Chondrocyte (in vitro differentiated cells): ENCODE results near the gene SLC5A10. TPM values are rescaled to one million over a fixed set of nuclear protein-coding genes. Genes with fewer than 3 reads are reported as not detected.
"Not testable (repeated sequence)": the region's sequence is repeated elsewhere in the genome, so short reads cannot be mapped to it uniquely, and the experiment has no call there.

Experiments
- DNase-seq: peaks from one replicate; pipeline ENCODE4 v3.0.0; 2021; ENCODE audit warnings: mixed read lengths, low spot score
- H3K27ac Mint-ChIP-seq: one replicate; pipeline ENCODE4 v1.8.0; 2021; ENCODE audit warnings: mild to moderate bottlenecking, moderate library complexity, mixed read lengths; ENCODE audit not compliant: unreplicated experiment
- H3K27me3 Mint-ChIP-seq: 2 replicates; pipeline ENCODE4 v1.8.0; 2021; ENCODE audit warnings: low read depth, mixed read lengths
- H3K36me3 Mint-ChIP-seq: 2 replicates; pipeline ENCODE4 v1.8.0; 2021; ENCODE audit warnings: low read depth, mixed read lengths
- H3K4me1 Mint-ChIP-seq: 2 replicates; pipeline ENCODE4 v1.8.0; 2021; ENCODE audit warnings: low read depth, mild to moderate bottlenecking, mixed read lengths
- H3K4me3 Mint-ChIP-seq: one replicate; pipeline ENCODE4 v1.8.0; 2021; ENCODE audit warnings: mild to moderate bottlenecking, moderate library complexity, mixed read lengths; ENCODE audit not compliant: unreplicated experiment
- H3K9me3 Mint-ChIP-seq: 2 replicates; pipeline ENCODE4 v1.8.0; 2021; ENCODE audit warnings: low read depth, mixed read lengths
- CTCF ChIP-seq: fragments of 200-600 bp; sonication (generic); IDR thresholded peaks from 2 replicates; pipeline ENCODE4 v1.5.0; 2021; ENCODE audit warnings: antibody characterized with exemption, mild to moderate bottlenecking, moderate library complexity
- total RNA-seq: library from RNA; stranded (reverse); gene quantifications from 3 replicates; pipeline ENCODE4 v1.2.1, GENCODE V29; 2021

The SLC5A10 gene
- total RNA-seq, 1 donor from 2014 or later, result not detected

GRCh38 chr17:18921912-18922451 is 30.0 kb upstream of the SLC5A10 start:
- peak overlapping the region; percentile 80 for H3K27ac Mint-ChIP-seq
- H3K36me3 Mint-ChIP-seq, result peaks cover 15% of the 10 kb centered on the region
- no peaks in the 10 kb centered on the region for H3K27me3 Mint-ChIP-seq
- H3K4me1 Mint-ChIP-seq, result peaks cover 24% of the 10 kb centered on the region
- no peak for DNase-seq
- no peak overlapping the region for H3K4me3 Mint-ChIP-seq
- no peaks in the 10 kb centered on the region for H3K9me3 Mint-ChIP-seq
- TF ChIP-seq CTCF, result no peak

- peaks cover 12% of the 10 kb centered on the region for H3K36me3 Mint-ChIP-seq
- not testable (repeated sequence) for DNase-seq, H3K9me3 Mint-ChIP-seq, H3K27me3 Mint-ChIP-seq, H3K4me3 Mint-ChIP-seq
- H3K4me1 Mint-ChIP-seq, result peaks cover 27% of the 10 kb centered on the region
- peak overlapping the region; percentile 80 for H3K27ac Mint-ChIP-seq
Observed at GRCh38 chr17:18922596-18922995, 29.4 kb upstream of the SLC5A10 start.

GRCh38 chr17:18925187-18925586 is 26.8 kb upstream of the SLC5A10 start:
- peaks cover 35% of the 10 kb centered on the region for H3K4me1 Mint-ChIP-seq
- peaks cover 13% of the 10 kb centered on the region for H3K36me3 Mint-ChIP-seq
- no peaks in the 10 kb centered on the region for H3K27me3 Mint-ChIP-seq
- TF ChIP-seq CTCF, result no peak
- DNase-seq, result no peak
- no peak overlapping the region for H3K27ac Mint-ChIP-seq
- no peaks in the 10 kb centered on the region for H3K9me3 Mint-ChIP-seq
- no peak overlapping the region for H3K4me3 Mint-ChIP-seq

GRCh38 chr17:18928628-18929125 is 23.3 kb upstream of the SLC5A10 start:
- no peaks in the 10 kb centered on the region for H3K27me3 Mint-ChIP-seq
- TF ChIP-seq CTCF, result no peak
- H3K4me1 Mint-ChIP-seq, result peaks cover 14% of the 10 kb centered on the region
- no peak for DNase-seq
- no peak overlapping the region for H3K27ac Mint-ChIP-seq
- no peaks in the 10 kb centered on the region for H3K9me3 Mint-ChIP-seq
- peaks cover 26% of the 10 kb centered on the region for H3K36me3 Mint-ChIP-seq
- H3K4me3 Mint-ChIP-seq, result no peak overlapping the region

- H3K27ac Mint-ChIP-seq, result no peak overlapping the region
- no peaks in the 10 kb centered on the region for H3K9me3 Mint-ChIP-seq
- H3K27me3 Mint-ChIP-seq, result no peaks in the 10 kb centered on the region
- H3K4me3 Mint-ChIP-seq, result no peak overlapping the region
- peaks cover 9% of the 10 kb centered on the region for H3K4me1 Mint-ChIP-seq
- peaks cover 26% of the 10 kb centered on the region for H3K36me3 Mint-ChIP-seq
- DNase-seq, result no peak
- TF ChIP-seq CTCF, result no peak
Observed at GRCh38 chr17:18932360-18933055, 19.5 kb upstream of the SLC5A10 start.
